ENCODE data around the gene PUM2.

- no peak for TF ChIP-seq CTCF (IDR thresholded peaks at IDR 0.05; ENCODE audit: low read depth, low read length, missing input control)
- TF ChIP-seq ZBTB33 (IDR thresholded peaks at IDR 0.05): no peak
- TF ChIP-seq SP1 (IDR thresholded peaks at IDR 0.05): no peak
- no peak for TF ChIP-seq FOXA1 (IDR thresholded peaks at IDR 0.05)
- no peak for TF ChIP-seq REST (IDR thresholded peaks at IDR 0.05)
- TF ChIP-seq RXRA (IDR thresholded peaks at IDR 0.05): no peak
- no peak for TF ChIP-seq JUND (IDR thresholded peaks at IDR 0.05)
- TF ChIP-seq HNF4A (conservative IDR thresholded peaks at IDR 0.05): no peak
- no peak for TF ChIP-seq TAF1 (conservative IDR thresholded peaks at IDR 0.05)
Measured at GRCh38 chr2:20254731-20255130, 95.9 kb downstream of the PUM2 start.

Data from liver (tissue), 3 donors.